ENCODE results near the gene FERMT1. TPM values are rescaled to one million over a fixed set of nuclear protein-coding genes. Genes with fewer than 3 reads are reported as not detected.

The FERMT1 gene
- total RNA-seq, 1 donor from 2014 or later = 2.4 TPM

DNA sequence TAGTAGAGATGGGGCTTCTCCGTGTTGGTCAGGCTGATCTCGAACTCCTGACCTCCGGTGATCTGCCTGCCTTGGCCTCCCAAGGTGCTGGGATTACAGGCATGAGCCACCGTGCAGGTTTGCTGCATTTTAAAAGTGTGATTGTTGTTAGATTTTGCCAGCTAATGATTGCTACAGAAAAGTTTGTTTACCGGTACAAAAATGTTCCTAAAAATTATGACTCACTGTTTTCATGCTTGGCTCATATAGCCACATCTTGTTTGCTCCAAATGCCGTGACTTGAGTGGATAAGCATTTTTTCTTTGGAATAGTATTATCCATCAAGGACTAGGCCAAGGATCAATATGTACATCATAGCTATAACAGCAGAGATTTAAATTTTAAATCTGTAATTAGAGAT, 93.3 kb downstream of the FERMT1 start:
- Histone ChIP-seq H3K9me3 (no peaks in the 10 kb centered on the region), H3K36me3 (peaks cover 45% of the 10 kb centered on the region), H3K27ac (no peak overlapping the region), H3K27me3 (no peaks in the 10 kb centered on the region), H3K4me1 (peaks cover 5% of the 10 kb centered on the region), H3K4me3 (no peak overlapping the region)
- TF ChIP-seq, protein P1, sequence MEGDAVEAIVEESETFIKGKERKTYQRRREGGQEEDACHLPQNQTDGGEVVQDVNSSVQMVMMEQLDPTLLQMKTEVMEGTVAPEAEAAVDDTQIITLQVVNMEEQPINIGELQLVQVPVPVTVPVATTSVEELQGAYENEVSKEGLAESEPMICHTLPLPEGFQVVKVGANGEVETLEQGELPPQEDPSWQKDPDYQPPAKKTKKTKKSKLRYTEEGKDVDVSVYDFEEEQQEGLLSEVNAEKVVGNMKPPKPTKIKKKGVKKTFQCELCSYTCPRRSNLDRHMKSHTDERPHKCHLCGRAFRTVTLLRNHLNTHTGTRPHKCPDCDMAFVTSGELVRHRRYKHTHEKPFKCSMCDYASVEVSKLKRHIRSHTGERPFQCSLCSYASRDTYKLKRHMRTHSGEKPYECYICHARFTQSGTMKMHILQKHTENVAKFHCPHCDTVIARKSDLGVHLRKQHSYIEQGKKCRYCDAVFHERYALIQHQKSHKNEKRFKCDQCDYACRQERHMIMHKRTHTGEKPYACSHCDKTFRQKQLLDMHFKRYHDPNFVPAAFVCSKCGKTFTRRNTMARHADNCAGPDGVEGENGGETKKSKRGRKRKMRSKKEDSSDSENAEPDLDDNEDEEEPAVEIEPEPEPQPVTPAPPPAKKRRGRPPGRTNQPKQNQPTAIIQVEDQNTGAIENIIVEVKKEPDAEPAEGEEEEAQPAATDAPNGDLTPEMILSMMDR (IDR thresholded peaks at IDR 0.05) = no peak
- intact Hi-C loops (cut with DNase I) = no loop called here
- ATAC-seq (no peak), DNase-seq (no peak)

DNA sequence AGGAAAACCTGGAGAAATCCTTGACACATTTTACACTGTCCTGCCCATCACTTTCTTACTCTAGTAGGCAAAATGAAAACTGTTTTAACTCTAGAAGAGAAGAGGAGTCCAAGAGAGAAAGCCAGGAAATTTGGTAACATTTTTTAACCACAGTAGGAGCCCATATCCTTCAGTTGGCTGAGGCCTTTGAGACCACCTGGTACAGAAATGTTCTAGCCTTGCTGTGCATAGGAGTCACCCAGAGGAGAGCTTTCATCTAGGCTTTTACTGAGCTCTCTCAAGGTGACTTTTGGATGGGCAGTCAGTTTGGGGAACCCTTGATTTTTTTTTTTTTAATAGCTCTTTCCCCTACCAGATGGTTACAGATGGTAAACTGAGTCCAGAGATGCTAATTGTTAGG, 94.0 kb downstream of the FERMT1 start:
- H3K36me3 ChIP-seq = peaks cover 45% of the 10 kb centered on the region
- no peak for ATAC-seq
- H3K27ac ChIP-seq = no peak overlapping the region

DNA sequence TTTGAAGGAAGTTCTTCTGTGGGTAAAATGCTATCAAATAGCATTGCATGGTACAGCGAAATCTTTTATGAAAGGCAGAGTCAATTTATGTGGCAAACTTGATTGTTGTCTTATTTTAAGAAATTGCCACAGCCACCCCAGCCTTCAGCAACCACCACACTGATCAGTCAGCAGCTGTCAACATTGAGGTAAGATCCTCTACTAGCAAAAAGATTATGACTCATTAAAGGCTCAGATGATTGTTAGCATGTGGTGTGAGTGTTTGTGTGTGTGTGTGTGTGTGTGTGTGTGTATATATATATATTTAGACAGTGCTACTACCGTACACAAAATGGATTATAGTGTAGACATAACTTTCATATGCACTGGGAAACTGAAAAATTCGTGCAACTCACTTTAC, 96.8 kb downstream of the FERMT1 start:
- no peaks in the 10 kb centered on the region for H3K4me1 ChIP-seq
- DNase-seq = no peak
- no peak overlapping the region for H3K27ac ChIP-seq
- no peaks in the 10 kb centered on the region for H3K9me3 ChIP-seq
- intact Hi-C loops (cut with DNase I) = no loop called here
- H3K27me3 ChIP-seq = no peaks in the 10 kb centered on the region
- no peak overlapping the region for H3K4me3 ChIP-seq
- H3K36me3 ChIP-seq = peaks cover 45% of the 10 kb centered on the region
- TF ChIP-seq, protein P1 (IDR thresholded peaks at IDR 0.05) = no peak
- no peak for ATAC-seq

More for the DNA sequence above, 94.0 kb downstream of the FERMT1 start:
- intact Hi-C loops (cut with DNase I) = no loop called here
- no peak for DNase-seq
- TF ChIP-seq, protein P1 (IDR thresholded peaks at IDR 0.05) = no peak
- no peaks in the 10 kb centered on the region for H3K4me1 ChIP-seq
- H3K4me3 ChIP-seq = no peak overlapping the region
- no peaks in the 10 kb centered on the region for H3K27me3 ChIP-seq
- no peaks in the 10 kb centered on the region for H3K9me3 ChIP-seq

Other genes starting within 250 kb of the FERMT1 start
- gene CHGB, start 211.5 kb downstream of the FERMT1 start, total RNA-seq = not detected
- gene TRMT6, start 172.5 kb downstream of the FERMT1 start, total RNA-seq = 8.5 TPM
- gene MCM8, start 172.4 kb downstream of the FERMT1 start, total RNA-seq = 5.2 TPM
- 45.3 TPM for gene CRLS1, start 116.9 kb downstream of the FERMT1 start, total RNA-seq
- gene LRRN4, start 69.0 kb downstream of the FERMT1 start, total RNA-seq = 76.6 TPM